ENCODE results near the gene CYP2S1. TPM values are rescaled to one million over a fixed set of nuclear protein-coding genes. Genes with fewer than 3 reads are reported as not detected.
"Not testable (repeated sequence)": the region's sequence is repeated elsewhere in the genome, so short reads cannot be mapped to it uniquely, and the experiment has no call there.

CYP2S1 gene
- total RNA-seq, 1 experiment from 2014 or later = not detected

GRCh38 chr19:41189425-41190065, 3.5 kb upstream of the CYP2S1 start:
- H3K27me3 ChIP-seq (ENCODE audit: low read length) = no peaks in the 10 kb centered on the region
- H4K20me1 ChIP-seq (ENCODE audit: insufficient read depth, low read depth, low read length) = no peaks in the 10 kb centered on the region
- no peaks in the 10 kb centered on the region for H3K36me3 ChIP-seq (ENCODE audit: insufficient read depth, low read length)
- no peak overlapping the region for H3K27ac ChIP-seq (ENCODE audit: low read length)
- no peaks in the 10 kb centered on the region for H3K79me2 ChIP-seq (ENCODE audit: low read length)
- no peaks in the 10 kb centered on the region for H3K9me3 ChIP-seq (ENCODE audit: low read length)
- no peak for DNase-seq
- no peak overlapping the region for H3K4me2 ChIP-seq (ENCODE audit: low read depth, low read length, poor library complexity, severe bottlenecking)
- H3K4me3 ChIP-seq (ENCODE audit: low read length) = no peak overlapping the region
- no peak overlapping the region for H3K9ac ChIP-seq (ENCODE audit: low read length)
- H3K9me2 ChIP-seq (replicated peaks; ENCODE audit: insufficient read depth, low read length) = no peaks in the 10 kb centered on the region
- no peaks in the 10 kb centered on the region for H3K4me1 ChIP-seq (ENCODE audit: low read length)
- H2AFZ ChIP-seq (ENCODE audit: low read length) = no peak overlapping the region

- no peak overlapping the region for H3K4me2 ChIP-seq (ENCODE audit: low read depth, low read length, poor library complexity, severe bottlenecking)
Observed at GRCh38 chr19:41193430-41194156, 574 bp downstream of the CYP2S1 start.

GRCh38 chr19:41194157-41194552, 1.1 kb downstream of the CYP2S1 start:
- H3K9ac ChIP-seq (ENCODE audit: low read length) = no peak overlapping the region
- no peak overlapping the region for H2AFZ ChIP-seq (ENCODE audit: low read length)
- no peak overlapping the region for H3K27ac ChIP-seq (ENCODE audit: low read length)
- no peaks in the 10 kb centered on the region for H4K20me1 ChIP-seq (ENCODE audit: insufficient read depth, low read depth, low read length)
- H3K79me2 ChIP-seq (ENCODE audit: low read length) = no peaks in the 10 kb centered on the region
- H3K4me3 ChIP-seq (ENCODE audit: low read length) = no peak overlapping the region
- H3K36me3 ChIP-seq (ENCODE audit: insufficient read depth, low read length) = no peaks in the 10 kb centered on the region
- no peaks in the 10 kb centered on the region for H3K27me3 ChIP-seq (ENCODE audit: low read length)
- no peak for DNase-seq
- no peaks in the 10 kb centered on the region for H3K9me2 ChIP-seq (replicated peaks; ENCODE audit: insufficient read depth, low read length)
- no peaks in the 10 kb centered on the region for H3K4me1 ChIP-seq (ENCODE audit: low read length)
- H3K4me2 ChIP-seq (ENCODE audit: low read depth, low read length, poor library complexity, severe bottlenecking) = no peak overlapping the region
- no peaks in the 10 kb centered on the region for H3K9me3 ChIP-seq (ENCODE audit: low read length)

More at GRCh38 chr19:41193430-41194156, 574 bp downstream of the CYP2S1 start:
- Histone ChIP-seq H3K36me3 (ENCODE audit: insufficient read depth, low read length) (no peaks in the 10 kb centered on the region), H3K9me3 (ENCODE audit: low read length) (no peaks in the 10 kb centered on the region), H3K9me2 (replicated peaks; ENCODE audit: insufficient read depth, low read length) (no peaks in the 10 kb centered on the region), H2AFZ (ENCODE audit: low read length) (no peak overlapping the region), H3K79me2 (ENCODE audit: low read length) (no peaks in the 10 kb centered on the region), H3K9ac (ENCODE audit: low read length) (no peak overlapping the region), H4K20me1 (ENCODE audit: insufficient read depth, low read depth, low read length) (no peaks in the 10 kb centered on the region), H3K27ac (ENCODE audit: low read length) (no peak overlapping the region), H3K27me3 (ENCODE audit: low read length) (no peaks in the 10 kb centered on the region), H3K4me3 (ENCODE audit: low read length) (no peak overlapping the region), H3K4me1 (ENCODE audit: low read length) (no peaks in the 10 kb centered on the region)
- DNase-seq = no peak

GRCh38 chr19:41195675-41196497, 2.9 kb downstream of the CYP2S1 start:
- no peaks in the 10 kb centered on the region for H3K27me3 ChIP-seq (ENCODE audit: low read length)
- no peak overlapping the region for H3K4me2 ChIP-seq (ENCODE audit: low read depth, low read length, poor library complexity, severe bottlenecking)
- no peak overlapping the region for H3K27ac ChIP-seq (ENCODE audit: low read length)
- no peaks in the 10 kb centered on the region for H3K9me2 ChIP-seq (replicated peaks; ENCODE audit: insufficient read depth, low read length)
- H2AFZ ChIP-seq (ENCODE audit: low read length) = no peak overlapping the region
- no peak for DNase-seq
- H3K9me3 ChIP-seq (ENCODE audit: low read length) = no peaks in the 10 kb centered on the region
- H3K4me1 ChIP-seq (ENCODE audit: low read length) = no peaks in the 10 kb centered on the region
- H3K9ac ChIP-seq (ENCODE audit: low read length) = no peak overlapping the region
- H3K4me3 ChIP-seq (ENCODE audit: low read length) = no peak overlapping the region
- H3K79me2 ChIP-seq (ENCODE audit: low read length) = no peaks in the 10 kb centered on the region
- no peaks in the 10 kb centered on the region for H3K36me3 ChIP-seq (ENCODE audit: insufficient read depth, low read length)
- H4K20me1 ChIP-seq (ENCODE audit: insufficient read depth, low read depth, low read length) = no peaks in the 10 kb centered on the region

GRCh38 chr19:41198559-41198958, 5.5 kb downstream of the CYP2S1 start:
- Histone ChIP-seq H3K9me3 (ENCODE audit: low read length) (no peaks in the 10 kb centered on the region), H3K9me2 (replicated peaks; ENCODE audit: insufficient read depth, low read length) (no peaks in the 10 kb centered on the region), H3K9ac (ENCODE audit: low read length) (no peak overlapping the region), H3K4me1 (ENCODE audit: low read length) (no peaks in the 10 kb centered on the region), H4K20me1 (ENCODE audit: insufficient read depth, low read depth, low read length) (no peaks in the 10 kb centered on the region), H3K27me3 (ENCODE audit: low read length) (no peaks in the 10 kb centered on the region), H2AFZ (ENCODE audit: low read length) (no peak overlapping the region), H3K27ac (ENCODE audit: low read length) (no peak overlapping the region), H3K4me2 (ENCODE audit: low read depth, low read length, poor library complexity, severe bottlenecking) (no peak overlapping the region), H3K4me3 (ENCODE audit: low read length) (no peak overlapping the region), H3K79me2 (ENCODE audit: low read length) (no peaks in the 10 kb centered on the region), H3K36me3 (ENCODE audit: insufficient read depth, low read length) (no peaks in the 10 kb centered on the region)
- DNase-seq = no peak

GRCh38 chr19:41203371-41203770, 10.4 kb downstream of the CYP2S1 start:
- H3K79me2 ChIP-seq (ENCODE audit: low read length) = no peaks in the 10 kb centered on the region
- H3K4me2 ChIP-seq (ENCODE audit: low read depth, low read length, poor library complexity, severe bottlenecking) = no peak overlapping the region
- no peak overlapping the region for H3K27ac ChIP-seq (ENCODE audit: low read length)
- no peaks in the 10 kb centered on the region for H3K9me3 ChIP-seq (ENCODE audit: low read length)
- H3K4me3 ChIP-seq (ENCODE audit: low read length) = no peak overlapping the region
- no peaks in the 10 kb centered on the region for H3K4me1 ChIP-seq (ENCODE audit: low read length)
- H2AFZ ChIP-seq (ENCODE audit: low read length) = no peak overlapping the region
- H3K9ac ChIP-seq (ENCODE audit: low read length) = no peak overlapping the region
- DNase-seq = no peak
- no peaks in the 10 kb centered on the region for H3K9me2 ChIP-seq (replicated peaks; ENCODE audit: insufficient read depth, low read length)
- no peaks in the 10 kb centered on the region for H3K27me3 ChIP-seq (ENCODE audit: low read length)
- no peaks in the 10 kb centered on the region for H4K20me1 ChIP-seq (ENCODE audit: insufficient read depth, low read depth, low read length)
- no peaks in the 10 kb centered on the region for H3K36me3 ChIP-seq (ENCODE audit: insufficient read depth, low read length)

- H3K27ac ChIP-seq (ENCODE audit: low read length); H3K79me2 ChIP-seq (ENCODE audit: low read length); H4K20me1 ChIP-seq (ENCODE audit: insufficient read depth, low read depth, low read length); H3K9me3 ChIP-seq (ENCODE audit: low read length); H3K4me1 ChIP-seq (ENCODE audit: low read length); H3K36me3 ChIP-seq (ENCODE audit: insufficient read depth, low read length); H3K9ac ChIP-seq (ENCODE audit: low read length); H3K4me3 ChIP-seq (ENCODE audit: low read length); H3K9me2 ChIP-seq (replicated peaks; ENCODE audit: insufficient read depth, low read length); H2AFZ ChIP-seq (ENCODE audit: low read length); H3K4me2 ChIP-seq (ENCODE audit: low read depth, low read length, poor library complexity, severe bottlenecking); H3K27me3 ChIP-seq (ENCODE audit: low read length): not testable (repeated sequence)
- DNase-seq = peak; percentile 93
Observed at GRCh38 chr19:41204338-41204737, 11.3 kb downstream of the CYP2S1 start.

GRCh38 chr19:41205995-41206394, 13.0 kb downstream of the CYP2S1 start:
- Histone ChIP-seq H3K27me3 (ENCODE audit: low read length) (no peaks in the 10 kb centered on the region), H3K79me2 (ENCODE audit: low read length) (no peaks in the 10 kb centered on the region), H2AFZ (ENCODE audit: low read length) (no peak overlapping the region), H3K9me3 (ENCODE audit: low read length) (no peaks in the 10 kb centered on the region), H3K27ac (ENCODE audit: low read length) (no peak overlapping the region), H3K36me3 (ENCODE audit: insufficient read depth, low read length) (no peaks in the 10 kb centered on the region), H3K9me2 (replicated peaks; ENCODE audit: insufficient read depth, low read length) (no peaks in the 10 kb centered on the region), H3K4me1 (ENCODE audit: low read length) (no peaks in the 10 kb centered on the region), H3K9ac (ENCODE audit: low read length) (no peak overlapping the region), H4K20me1 (ENCODE audit: insufficient read depth, low read depth, low read length) (no peaks in the 10 kb centered on the region), H3K4me3 (ENCODE audit: low read length) (no peak overlapping the region), H3K4me2 (ENCODE audit: low read depth, low read length, poor library complexity, severe bottlenecking) (no peak overlapping the region)
- DNase-seq = no peak
